Measurements from ENCODE around the gene HDAC10. TPM values are rescaled to one million over a fixed set of nuclear protein-coding genes. Genes with fewer than 3 reads are reported as not detected.

Gene HDAC10
- polyA plus RNA-seq, 1 of the 3 experiments (the other 2 are of a cell fraction), result 51.9 TPM

- WGBS (ENCODE audit: low lambda C conversion rate), result 96% methylated on average over 20 of the region's 24 CpGs
- Histone ChIP-seq H3K36me3 (replicated peaks in 1 of 2; ENCODE audit: control insufficient read depth in 1 of 2, insufficient read depth in 2 of 2, low read length in 1 of 2) (peaks cover under 1 to 51% of the 10 kb centered on the region in 2 experiments), H4K20me1 (ENCODE audit: insufficient read depth) (no peaks in the 10 kb centered on the region), H3K27me3 (ENCODE audit: insufficient read depth) (no peaks in the 10 kb centered on the region), H3K9ac (no peak overlapping the region), H3K27ac (ENCODE audit: low read depth in 2 of 2, low read length in 1 of 2) (no peak overlapping the region), H2AFZ (ENCODE audit: low read depth) (no peak overlapping the region), H3F3A (replicated peaks; ENCODE audit: insufficient read depth) (no peaks in the 10 kb centered on the region), H3K79me2 (ENCODE audit: insufficient read depth) (peaks cover 7% of the 10 kb centered on the region; the same call in 1 of the 2 replicates), H3K9me2 (no peaks in the 10 kb centered on the region), H3K9me3 (no peaks in the 10 kb centered on the region), H3K4me1 (ENCODE audit: control insufficient read depth in 1 of 2, insufficient read depth in 2 of 2, low read depth in 1 of 2, low read length in 1 of 2) (no peaks in the 10 kb centered on the region), H3K4me3 (ENCODE audit: low read depth in 2 of 2, low read length in 1 of 2) (no peak overlapping the region), H3K4me2 (no peak overlapping the region)
- ChIA-PET POLR2A (interaction anchor here (0.6 kb wide), 1 partner anchor 919 kb away, joined by 4 read pairs; no protein-coding TSS in a partner anchor), CTCF (interaction anchor here (0.5 to 2.2 kb wide), 6 partner anchors 10 to 76 kb away, joined by 3 to 7 read pairs (median 4); no protein-coding TSS in a partner anchor)
- no peak for TF ChIP-seq RAD21 (IDR thresholded peaks at IDR 0.05; ENCODE audit: low read length)
- no peak for TF ChIP-seq GATA2 (CRISPR knock-in tag; IDR thresholded peaks at IDR 0.05)
- TF ChIP-seq YY1 (IDR thresholded peaks at IDR 0.05; ENCODE audit: low read depth), result no peak
- no peak for TF ChIP-seq REST (IDR thresholded peaks at IDR 0.05; ENCODE audit: low read depth, low read length)
- no peak for TF ChIP-seq RFX5 (IDR thresholded peaks at IDR 0.05; ENCODE audit: low read length)
- TF ChIP-seq SIN3A (IDR thresholded peaks at IDR 0.05; ENCODE audit: borderline replicate concordance, low read depth, low read length), result no peak
- no peak for TF ChIP-seq FOXM1 (IDR thresholded peaks at IDR 0.05; ENCODE audit: low read depth)
- TF ChIP-seq EP300 (IDR thresholded peaks at IDR 0.05; ENCODE audit: borderline replicate concordance in 1 of 2, low read depth in 1 of 2, low read length in 1 of 2), result no peak
- no peak for TF ChIP-seq ELF1 (IDR thresholded peaks at IDR 0.05)
- no peak for DNase-seq
Measured at GRCh38 chr22:50225200-50225969, 25.7 kb downstream of the HDAC10 start.

GRCh38 chr22:50224071-50224470 is 27.0 kb downstream of the HDAC10 start:
- Histone ChIP-seq H3K9me3 (no peaks in the 10 kb centered on the region), H3K79me2 (ENCODE audit: insufficient read depth) (no peaks in the 10 kb centered on the region), H3K27ac (ENCODE audit: low read depth in 2 of 2, low read length in 1 of 2) (no peak overlapping the region), H3K9me2 (no peaks in the 10 kb centered on the region), H3K4me2 (no peak overlapping the region), H2AFZ (ENCODE audit: low read depth) (no peak overlapping the region), H3K4me3 (ENCODE audit: low read depth in 2 of 2, low read length in 1 of 2) (no peak overlapping the region), H3K9ac (no peak overlapping the region), H4K20me1 (ENCODE audit: insufficient read depth) (0 out of 2 replicates have a peak, but pooled peaks cover 4% of the 10 kb centered on the region), H3K4me1 (ENCODE audit: control insufficient read depth in 1 of 2, insufficient read depth in 2 of 2, low read depth in 1 of 2, low read length in 1 of 2) (peaks cover 0 to 6% of the 10 kb centered on the region in 2 experiments; a peak in 1 of 4 replicates), H3F3A (replicated peaks; ENCODE audit: insufficient read depth) (no peaks in the 10 kb centered on the region), H3K27me3 (ENCODE audit: insufficient read depth) (no peaks in the 10 kb centered on the region), H3K36me3 (replicated peaks in 1 of 2; ENCODE audit: control insufficient read depth in 1 of 2, insufficient read depth in 2 of 2, low read length in 1 of 2) (peaks cover 3 to 53% of the 10 kb centered on the region in 2 experiments)
- 94% methylated on average over 16 of the region's 16 CpGs for WGBS (ENCODE audit: low lambda C conversion rate)
- POLR2A ChIA-PET, result interaction anchor here (0.6 kb wide), 1 partner anchor 36 kb away, joined by 3 read pairs; no protein-coding TSS in a partner anchor
- no peak for DNase-seq
- CTCF ChIA-PET, result interaction anchor here (0.6 to 2.2 kb wide), 3 partner anchors 13 to 180 kb away, joined by 3 to 7 read pairs (median 4); no protein-coding TSS in a partner anchor
- TF ChIP-seq CHD2 (IDR thresholded peaks at IDR 0.05; ENCODE audit: low read length, partially characterized antibody), result no peak
- TF ChIP-seq GABPA (IDR thresholded peaks at IDR 0.05; ENCODE audit: low read depth), result no peak
- TF ChIP-seq SIN3A (IDR thresholded peaks at IDR 0.05; ENCODE audit: borderline replicate concordance, low read depth, low read length), result no peak
- no peak for TF ChIP-seq USF1 (IDR thresholded peaks at IDR 0.05; ENCODE audit: borderline replicate concordance, low read depth)
- TF ChIP-seq CTCF (IDR thresholded peaks at IDR 0.05), result no peak
- no peak for TF ChIP-seq EZH2phosphoT487 (IDR thresholded peaks at IDR 0.05; ENCODE audit: borderline replicate concordance, low read depth)
- no peak for TF ChIP-seq MXI1 (IDR thresholded peaks at IDR 0.05; ENCODE audit: low read depth, low read length)
- no peak for TF ChIP-seq FOXM1 (IDR thresholded peaks at IDR 0.05; ENCODE audit: low read depth)
- TF ChIP-seq TEAD4 (IDR thresholded peaks at IDR 0.05; ENCODE audit: borderline replicate concordance, insufficient read depth), result no peak
- TF ChIP-seq FOSL2 (IDR thresholded peaks at IDR 0.05; ENCODE audit: borderline replicate concordance, low read depth), result no peak
- no peak for TF ChIP-seq EP300 (IDR thresholded peaks at IDR 0.05; ENCODE audit: borderline replicate concordance in 1 of 2, low read depth in 1 of 2, low read length in 1 of 2)
- no peak for TF ChIP-seq USF2 (IDR thresholded peaks at IDR 0.05; ENCODE audit: borderline replicate concordance, low read depth, low read length)
- no peak for TF ChIP-seq RFX5 (IDR thresholded peaks at IDR 0.05; ENCODE audit: low read length)
- no peak for TF ChIP-seq GATA2 (CRISPR knock-in tag; IDR thresholded peaks at IDR 0.05)
